OCI-LY1 (cell line): ENCODE measurements around the gene PARD3.

Experiments
- H2AFZ ChIP-seq: fragments of 200-600 bp; sonication (generic), shearing (Covaris generic); 2 replicates; pipeline ENCODE4 v1.6.0; 2014; ENCODE audit warnings: antibody characterized with exemption, mild to moderate bottlenecking, low read length
- H3F3A ChIP-seq: fragments of 200-600 bp; sonication (generic), shearing (Covaris generic); 2 replicates; pipeline ENCODE4 v1.6.0; 2014; ENCODE audit warnings: mild to moderate bottlenecking, antibody characterized with exemption, low read length, moderate library complexity; ENCODE audit not compliant: insufficient read depth
- H3K27ac ChIP-seq: fragments of 200-600 bp; sonication (generic); 2 replicates; pipeline ENCODE4 v1.5.1; 2014; ENCODE audit warnings: low read length, mixed run types, mild to moderate bottlenecking, low read depth; ENCODE audit not compliant: poor library complexity, severe bottlenecking
- H3K27me3 ChIP-seq: fragments of 200-600 bp; sonication (generic); 2 replicates; pipeline ENCODE4 v1.6.0; 2014; ENCODE audit warnings: antibody characterized with exemption, mild to moderate bottlenecking, low read length, moderate library complexity; ENCODE audit not compliant: insufficient read depth
- H3K36me3 ChIP-seq: fragments of 200-600 bp; sonication (generic); 2 replicates; pipeline ENCODE4 v1.6.1; 2014; ENCODE audit warnings: mild to moderate bottlenecking, antibody characterized with exemption, low read length, moderate library complexity, mixed read lengths; ENCODE audit not compliant: insufficient read depth
- H3K4me1 ChIP-seq: fragments of 200-600 bp; sonication (generic); 2 replicates; pipeline ENCODE4 v1.5.1; 2014; ENCODE audit warnings: mild to moderate bottlenecking, low read length, moderate library complexity; ENCODE audit not compliant: insufficient read depth, severe bottlenecking
- H3K4me2 ChIP-seq: fragments of 200-600 bp; sonication (generic), shearing (Covaris generic); 2 replicates; pipeline ENCODE4 v1.6.1; 2014; ENCODE audit warnings: low read length
- H3K4me3 ChIP-seq: fragments of 200-600 bp; sonication (generic); 2 replicates; pipeline ENCODE4 v1.5.1; 2014; ENCODE audit warnings: low read length, low read depth, mild to moderate bottlenecking, mixed read lengths; ENCODE audit not compliant: poor library complexity, severe bottlenecking
- H3K79me2 ChIP-seq: fragments of 200-600 bp; shearing (Covaris generic); 2 replicates; pipeline ENCODE4 v1.6.1; 2016; ENCODE audit warnings: mixed run types, low read length, mixed read lengths; ENCODE audit not compliant: insufficient read depth
- H3K9ac ChIP-seq: fragments of 200-600 bp; sonication (generic), shearing (Covaris generic); 2 replicates; pipeline ENCODE4 v1.6.1; 2014; ENCODE audit warnings: mild to moderate bottlenecking, low read length, mixed read lengths
- H3K9me2 ChIP-seq: fragments of 200-600 bp; sonication (generic), shearing (Covaris generic); 2 replicates; pipeline ENCODE4 v1.6.1; 2014; ENCODE audit warnings: low read depth, mild to moderate bottlenecking, low read length, mixed read lengths
- H3K9me3 ChIP-seq: fragments of 200-600 bp; shearing (Covaris generic); 2 replicates; pipeline ENCODE4 v1.6.1; 2014; ENCODE audit warnings: low read length, mixed read lengths
- H4K20me1 ChIP-seq: fragments of 200-600 bp; sonication (generic), shearing (Covaris generic); 2 replicates; pipeline ENCODE4 v1.6.0; 2016; ENCODE audit warnings: mild to moderate bottlenecking, low read length; ENCODE audit not compliant: insufficient read depth
- CTCF ChIP-seq: fragments of 200-600 bp; sonication (generic), shearing (Covaris generic); IDR thresholded peaks from 2 replicates; pipeline ENCODE4 v1.5.1; 2017; ENCODE audit warnings: mild to moderate bottlenecking, antibody characterized with exemption, low read length, moderate library complexity, mixed read lengths
- EZH2 ChIP-seq: fragments of 200-600 bp; sonication (generic), shearing (Covaris generic); IDR thresholded peaks from 2 replicates; pipeline ENCODE4 v1.8.0; 2017; ENCODE audit warnings: borderline replicate concordance, mixed run types, mild to moderate bottlenecking, antibody characterized with exemption, low read length, moderate library complexity, mixed read lengths

PARD3 gene

GRCh38 chr10:34476608-34477007 lies 338.5 kb downstream of the PARD3 start:
- Histone ChIP-seq H3K27ac (no peak overlapping the region), H3K9ac (no peak overlapping the region), H3K27me3 (no peaks in the 10 kb centered on the region; the same call in 1 of the 2 replicates), H3K4me2 (no peak overlapping the region), H3K4me1 (no peaks in the 10 kb centered on the region), H4K20me1 (no peaks in the 10 kb centered on the region), H3K9me3 (no peaks in the 10 kb centered on the region), H3K9me2 (no peaks in the 10 kb centered on the region), H2AFZ (no peak overlapping the region), H3K36me3 (no peaks in the 10 kb centered on the region), H3F3A (no peaks in the 10 kb centered on the region), H3K79me2 (no peaks in the 10 kb centered on the region), H3K4me3 (no peak overlapping the region)
- TF ChIP-seq CTCF = no peak
- no peak for TF ChIP-seq EZH2

- no peak overlapping the region for H2AFZ ChIP-seq
- H3K4me2 ChIP-seq = no peak overlapping the region
Measured at GRCh38 chr10:34475786-34476185, 339.3 kb downstream of the PARD3 start.

GRCh38 chr10:34475274-34475646 lies 339.8 kb downstream of the PARD3 start:
- no peaks in the 10 kb centered on the region for H3F3A ChIP-seq
- H3K4me3 ChIP-seq = no peak overlapping the region
- H4K20me1 ChIP-seq = no peaks in the 10 kb centered on the region
- no peaks in the 10 kb centered on the region for H3K4me1 ChIP-seq
- no peaks in the 10 kb centered on the region for H3K79me2 ChIP-seq
- no peak for TF ChIP-seq CTCF
- TF ChIP-seq EZH2 = no peak
- H3K9ac ChIP-seq = no peak overlapping the region
- H3K9me2 ChIP-seq = no peaks in the 10 kb centered on the region
- no peak overlapping the region for H2AFZ ChIP-seq
- no peaks in the 10 kb centered on the region; the same call in 1 of the 2 replicates for H3K27me3 ChIP-seq
- no peak overlapping the region for H3K4me2 ChIP-seq
- no peak overlapping the region for H3K27ac ChIP-seq
- H3K9me3 ChIP-seq = no peaks in the 10 kb centered on the region
- no peaks in the 10 kb centered on the region for H3K36me3 ChIP-seq

More at GRCh38 chr10:34475786-34476185, 339.3 kb downstream of the PARD3 start:
- Histone ChIP-seq H3K79me2 (no peaks in the 10 kb centered on the region), H3K27me3 (no peaks in the 10 kb centered on the region; the same call in 1 of the 2 replicates), H3K4me1 (no peaks in the 10 kb centered on the region), H4K20me1 (no peaks in the 10 kb centered on the region), H3K9me3 (no peaks in the 10 kb centered on the region), H3K4me3 (no peak overlapping the region), H3K27ac (no peak overlapping the region), H3K9me2 (no peaks in the 10 kb centered on the region), H3K9ac (no peak overlapping the region), H3F3A (no peaks in the 10 kb centered on the region), H3K36me3 (no peaks in the 10 kb centered on the region)
- TF ChIP-seq CTCF (no peak), EZH2 (no peak)
